GM21367 (cell line): ENCODE measurements around the gene CDC7.
"Not testable (repeated sequence)": the region's sequence is repeated elsewhere in the genome, so short reads cannot be mapped to it uniquely, and the experiment has no call there.

ENCODE experiments used
- ATAC-seq: cut with Tn5 transposase; IDR thresholded peaks from one replicate; pipeline ENCODE4 v1.9.1; 2021; ENCODE audit not compliant: unreplicated experiment

Gene CDC7

DNA sequence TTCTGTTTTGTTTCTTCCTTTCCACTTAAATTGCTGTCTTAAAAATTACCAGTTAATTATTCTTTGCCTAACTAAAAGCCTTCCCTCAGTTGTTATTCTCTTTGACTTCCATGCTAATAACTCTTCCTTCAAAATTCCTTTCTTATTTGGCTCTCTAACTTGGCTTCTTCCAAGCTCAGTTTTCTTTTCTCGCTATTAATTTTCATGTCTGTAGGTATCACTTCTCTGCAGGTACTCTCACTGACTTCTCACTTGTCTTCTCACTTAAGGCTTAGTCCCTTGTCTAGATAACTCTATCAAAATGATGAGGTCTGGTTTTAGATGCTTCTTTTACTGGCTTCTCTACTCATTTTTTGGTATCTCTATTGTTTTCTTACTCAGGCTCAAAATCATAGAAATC is 10.1 kb downstream of the CDC7 start:
- ATAC-seq = no peak

DNA sequence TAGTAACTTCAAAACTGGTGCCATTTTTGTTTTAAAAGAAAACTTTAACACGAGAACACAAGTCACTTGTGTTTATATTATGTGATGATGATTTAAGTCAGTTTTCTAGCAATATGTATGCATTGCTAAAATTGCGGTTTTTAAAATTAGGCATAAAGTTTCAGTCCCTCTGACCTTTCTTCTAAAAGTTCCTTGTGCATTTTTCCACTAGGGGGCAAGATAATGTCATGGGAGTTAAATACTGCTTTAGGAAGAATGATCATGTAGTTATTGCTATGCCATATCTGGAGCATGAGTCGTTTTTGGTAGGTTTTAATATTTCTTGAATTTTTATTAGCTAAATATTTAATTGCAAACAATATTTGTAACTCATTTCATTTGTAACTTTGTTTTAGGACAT is 10.7 kb downstream of the CDC7 start:
- ATAC-seq = no peak

DNA sequence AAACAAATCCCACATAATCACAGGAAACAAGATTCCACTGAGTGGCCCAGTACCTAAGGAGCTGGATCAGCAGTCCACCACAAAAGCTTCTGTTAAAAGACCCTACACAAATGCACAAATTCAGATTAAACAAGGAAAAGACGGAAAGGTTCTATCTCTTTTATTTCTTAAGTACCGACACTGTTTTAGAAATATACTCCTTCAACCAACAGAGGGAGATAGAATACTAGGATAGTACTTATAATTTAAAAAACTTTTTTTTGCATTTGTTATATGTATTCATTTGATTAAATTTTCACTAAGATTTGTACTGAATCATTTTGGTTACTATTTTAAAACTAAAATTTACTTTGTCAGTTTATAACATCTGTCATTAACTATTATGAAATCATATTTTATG is 12.5 kb downstream of the CDC7 start:
- ATAC-seq = no peak

DNA sequence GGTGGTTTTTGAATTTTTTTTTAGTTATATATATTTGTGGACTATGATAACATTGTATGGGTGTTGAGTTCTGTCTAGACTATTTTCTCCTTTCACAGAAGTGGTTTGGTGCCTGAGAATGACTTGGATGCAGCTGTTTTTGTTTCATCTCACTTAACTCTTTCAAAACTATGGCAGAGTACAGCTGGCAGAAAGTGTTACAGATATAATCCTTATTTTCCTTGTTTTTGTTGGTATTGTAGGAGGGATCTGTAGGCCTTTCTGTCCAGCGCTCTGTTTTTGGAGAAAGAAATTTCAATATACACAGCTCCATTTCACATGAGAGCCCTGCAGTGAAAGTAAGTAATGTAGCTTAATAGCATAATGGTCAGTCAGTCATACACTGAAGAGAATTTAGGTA is 13.1 kb downstream of the CDC7 start:
- no peak for ATAC-seq

DNA sequence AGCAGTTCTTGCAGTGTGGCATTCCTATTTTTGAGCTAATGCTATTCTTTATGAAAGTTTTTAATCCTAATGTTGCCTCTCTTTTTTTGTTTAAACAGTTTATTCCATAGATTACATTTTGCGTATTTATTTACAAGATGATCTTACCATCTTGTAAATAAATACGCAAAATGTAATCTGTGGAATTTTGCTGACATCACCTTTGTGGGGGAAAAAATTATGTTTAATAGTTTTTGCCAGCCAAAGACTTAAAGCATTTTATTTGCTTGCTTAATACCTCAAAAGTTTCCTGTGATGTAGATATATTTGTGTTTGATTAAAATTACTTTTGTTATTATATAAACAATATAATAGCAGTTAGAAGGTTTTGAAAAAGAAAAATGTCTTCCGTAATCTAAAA is 15.3 kb downstream of the CDC7 start:
- no peak for ATAC-seq

DNA sequence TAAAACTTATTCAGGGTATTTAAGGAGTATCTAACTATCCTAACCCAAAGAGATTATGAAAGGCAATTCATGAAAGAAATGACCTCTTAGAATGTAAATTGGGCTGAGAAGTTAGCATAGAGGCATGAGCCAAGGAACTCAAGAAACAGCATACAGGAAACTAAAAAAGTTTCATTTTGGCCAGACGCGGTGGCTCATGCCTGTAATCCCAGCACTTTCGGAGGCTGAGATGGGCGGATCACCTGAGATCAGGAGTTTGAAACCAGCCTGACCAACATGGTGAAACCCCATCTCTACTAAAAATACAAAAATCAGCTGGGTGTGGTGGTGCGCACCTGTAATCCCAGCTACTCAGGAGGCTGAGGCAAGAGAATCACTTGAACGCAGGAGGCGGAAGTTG is 16.0 kb downstream of the CDC7 start:
- not testable (repeated sequence) for ATAC-seq

DNA sequence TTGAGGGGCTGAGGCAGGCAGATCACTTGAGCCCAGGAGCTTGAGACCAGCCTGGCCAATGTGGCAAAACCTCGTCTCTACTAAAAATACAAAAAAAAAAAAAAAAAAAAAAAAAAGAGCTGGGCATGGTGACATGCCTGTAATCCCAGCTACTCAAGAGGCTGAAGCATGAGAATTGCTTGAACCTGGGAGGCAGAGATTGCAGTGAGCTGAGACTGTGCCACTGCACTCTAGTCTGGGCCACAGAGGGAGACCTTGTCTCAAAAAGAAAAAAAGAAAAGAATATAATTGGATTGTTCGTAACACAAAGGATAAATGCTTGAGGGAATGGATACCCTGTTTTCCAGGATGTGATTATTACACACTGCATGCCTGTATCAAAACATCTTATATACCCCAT is 18.5 kb downstream of the CDC7 start:
- ATAC-seq = not testable (repeated sequence)

DNA sequence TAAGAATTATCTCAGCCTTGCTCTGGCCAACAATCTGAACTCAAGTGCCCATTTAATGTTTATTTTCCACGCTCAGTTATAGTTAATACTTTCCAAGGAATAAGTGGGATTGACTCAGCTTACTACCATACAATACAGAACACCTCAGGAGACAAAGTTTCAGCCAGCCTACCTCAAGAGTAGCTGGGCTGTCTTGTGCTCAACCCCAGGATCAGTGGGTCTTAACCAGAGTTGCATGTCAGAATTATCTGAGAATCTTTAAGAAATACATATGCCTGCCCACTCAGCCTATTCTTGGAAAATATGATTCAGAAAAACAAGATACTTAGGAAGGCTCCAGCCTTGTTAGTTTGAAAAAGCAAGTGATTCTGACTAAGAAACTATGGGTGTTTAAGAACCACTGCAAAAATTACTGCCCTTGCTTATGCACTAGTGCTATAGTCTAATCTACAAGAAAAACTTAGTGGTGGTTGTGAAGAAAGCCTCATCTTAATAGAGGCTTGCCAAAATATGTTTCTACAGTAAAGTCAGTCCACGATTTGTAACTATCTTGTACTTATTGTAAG is 20.4 kb downstream of the CDC7 start:
- no peak for ATAC-seq

DNA sequence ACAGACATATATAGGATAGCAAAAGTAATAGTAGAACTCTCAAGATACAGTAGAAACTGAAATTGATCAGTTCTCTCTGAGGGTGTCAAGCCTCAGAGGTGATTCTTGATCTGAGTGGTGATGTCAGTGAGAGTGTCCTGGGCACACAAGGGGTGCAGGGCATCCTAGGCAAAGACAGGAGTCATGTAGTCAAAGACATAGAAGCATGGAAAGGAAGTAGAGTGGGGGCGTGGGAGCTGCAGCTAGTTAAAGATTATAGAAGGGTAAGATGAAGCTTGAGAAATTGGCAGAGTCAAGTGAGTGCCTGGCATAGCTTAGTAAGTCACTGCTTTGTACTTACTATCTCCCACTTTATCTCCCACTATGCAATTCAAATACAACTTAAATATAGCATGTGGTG is 22.8 kb downstream of the CDC7 start:
- peak; percentile 97 for ATAC-seq

DNA sequence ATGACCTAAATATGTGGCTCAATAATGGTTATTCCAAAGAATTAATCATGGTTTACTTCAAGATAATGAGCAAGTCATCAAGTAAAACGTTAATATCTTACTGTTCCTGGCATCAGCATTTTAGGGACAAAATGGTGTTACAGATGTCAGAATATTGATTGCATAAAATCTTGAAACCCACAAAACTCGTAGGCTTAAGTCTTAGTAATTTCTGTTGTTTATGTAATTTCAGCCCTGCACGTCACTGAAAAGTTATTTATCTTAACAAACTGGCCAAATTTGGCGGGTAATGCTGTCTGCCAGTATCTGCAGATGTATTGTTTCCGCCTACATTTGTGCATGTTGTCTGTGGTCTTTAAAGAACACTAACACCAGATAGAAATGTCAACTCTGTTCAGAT is 25.8 kb downstream of the CDC7 start:
- ATAC-seq = no peak

DNA sequence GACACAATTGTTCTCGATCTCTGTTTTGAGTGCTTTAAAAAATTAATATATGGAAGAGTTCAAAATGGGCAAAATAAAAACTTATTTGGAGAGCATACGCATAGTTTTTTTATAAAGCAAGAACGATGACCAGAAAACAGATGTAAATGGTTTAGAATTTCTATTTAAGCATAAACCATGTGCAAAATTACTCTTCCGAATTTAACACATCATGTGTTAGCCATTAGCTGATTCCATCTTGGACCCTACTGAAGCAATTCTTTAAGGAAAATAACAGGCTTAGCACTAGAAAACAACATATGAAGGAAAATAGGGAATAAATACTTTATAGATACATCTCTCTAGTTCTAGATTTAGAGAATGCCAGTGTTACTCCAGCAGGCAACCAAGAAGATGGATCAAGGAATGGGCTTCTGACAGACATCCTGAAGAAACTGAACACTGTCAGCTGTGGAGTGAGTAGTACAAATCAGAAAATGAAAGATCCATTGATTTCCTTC is 26.7 kb downstream of the CDC7 start:
- ATAC-seq = no peak

DNA sequence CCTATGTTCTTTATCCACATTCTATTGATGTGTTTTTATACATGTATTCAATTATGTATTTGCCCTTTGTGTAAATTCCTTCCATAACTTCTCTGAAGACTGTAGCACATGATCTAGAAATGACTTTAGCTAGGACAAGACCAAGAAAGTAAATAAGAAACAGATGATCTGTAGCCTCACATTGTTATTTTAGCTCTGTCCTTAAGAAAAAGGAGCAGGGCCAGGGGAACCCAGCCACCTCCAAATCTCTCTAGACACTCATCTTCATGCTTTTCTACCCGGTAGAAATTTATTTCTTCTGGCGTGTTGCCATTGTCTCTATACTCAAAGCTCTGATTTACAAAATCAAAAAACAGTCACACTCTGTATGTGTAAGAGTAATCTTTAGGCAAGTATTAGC is 27.1 kb downstream of the CDC7 start:
- ATAC-seq = no peak

DNA sequence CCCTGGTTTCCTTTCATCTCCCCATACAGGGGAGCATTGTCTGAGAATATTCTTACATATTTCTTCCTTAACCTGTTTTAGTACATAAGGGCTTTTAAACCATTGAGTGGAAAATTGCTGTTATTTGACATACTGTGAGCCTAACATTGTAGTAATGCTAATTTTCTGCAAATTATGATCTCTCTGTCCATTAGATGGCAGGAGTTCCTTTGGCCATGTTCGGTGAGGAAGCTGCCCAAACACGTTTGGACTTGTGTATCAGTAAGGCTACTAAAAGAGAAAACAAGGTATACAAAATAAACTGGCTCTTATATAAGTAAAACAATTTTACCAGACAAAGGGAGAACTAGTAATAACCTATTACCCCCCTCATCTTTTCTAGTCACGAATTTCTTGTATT is 29.2 kb downstream of the CDC7 start:
- no peak for ATAC-seq

DNA sequence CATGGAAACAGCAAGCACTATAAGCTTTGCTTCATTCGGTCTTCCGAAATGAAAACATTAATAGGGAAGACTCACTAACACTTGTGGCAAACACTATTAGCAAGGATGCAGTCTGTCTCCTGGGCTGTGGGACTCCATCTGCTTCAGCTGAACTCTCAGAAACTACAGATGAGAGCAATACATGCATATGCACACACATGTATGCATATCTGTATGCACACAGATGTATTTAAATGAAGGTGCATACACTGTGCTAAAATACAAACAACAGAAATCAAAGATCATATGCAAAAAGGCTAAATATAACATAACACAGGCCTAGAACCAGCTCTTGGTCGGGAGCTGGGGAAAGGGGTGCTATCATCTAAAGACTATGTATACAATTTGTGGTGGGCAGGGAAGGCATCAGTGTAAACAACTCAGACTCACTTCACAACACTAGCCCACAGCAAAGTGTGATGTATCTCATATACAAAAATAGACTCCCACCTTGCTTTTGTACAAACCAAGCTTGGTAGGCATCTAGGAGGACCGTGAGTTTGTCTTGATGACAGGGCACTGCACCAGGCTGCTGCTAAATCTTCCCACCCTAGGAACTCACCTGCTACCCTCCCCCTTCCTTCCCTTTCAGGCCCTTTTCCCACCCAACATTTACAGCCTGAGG is 32.8 kb downstream of the CDC7 start:
- ATAC-seq = no peak

DNA sequence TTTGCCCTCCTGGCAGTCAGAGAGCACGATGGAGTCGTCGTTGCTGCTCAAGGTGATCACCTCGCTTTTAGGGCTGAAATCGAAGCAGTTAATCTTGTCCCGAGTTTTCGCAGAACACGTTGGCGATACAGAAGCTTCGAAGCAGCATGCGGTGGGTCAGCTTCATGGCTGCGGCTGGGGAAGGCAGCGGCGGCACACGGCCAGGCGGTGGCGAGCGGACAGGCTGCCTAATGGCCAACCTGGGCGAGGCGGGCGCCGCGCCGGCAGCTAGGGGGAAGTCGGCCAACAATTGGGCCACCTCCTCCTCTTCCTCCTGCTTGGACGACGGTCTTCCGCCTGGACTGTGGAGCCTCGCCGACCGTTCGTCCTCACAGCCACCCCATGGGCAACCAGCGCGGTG is 34.8 kb downstream of the CDC7 start:
- ATAC-seq = no peak

DNA sequence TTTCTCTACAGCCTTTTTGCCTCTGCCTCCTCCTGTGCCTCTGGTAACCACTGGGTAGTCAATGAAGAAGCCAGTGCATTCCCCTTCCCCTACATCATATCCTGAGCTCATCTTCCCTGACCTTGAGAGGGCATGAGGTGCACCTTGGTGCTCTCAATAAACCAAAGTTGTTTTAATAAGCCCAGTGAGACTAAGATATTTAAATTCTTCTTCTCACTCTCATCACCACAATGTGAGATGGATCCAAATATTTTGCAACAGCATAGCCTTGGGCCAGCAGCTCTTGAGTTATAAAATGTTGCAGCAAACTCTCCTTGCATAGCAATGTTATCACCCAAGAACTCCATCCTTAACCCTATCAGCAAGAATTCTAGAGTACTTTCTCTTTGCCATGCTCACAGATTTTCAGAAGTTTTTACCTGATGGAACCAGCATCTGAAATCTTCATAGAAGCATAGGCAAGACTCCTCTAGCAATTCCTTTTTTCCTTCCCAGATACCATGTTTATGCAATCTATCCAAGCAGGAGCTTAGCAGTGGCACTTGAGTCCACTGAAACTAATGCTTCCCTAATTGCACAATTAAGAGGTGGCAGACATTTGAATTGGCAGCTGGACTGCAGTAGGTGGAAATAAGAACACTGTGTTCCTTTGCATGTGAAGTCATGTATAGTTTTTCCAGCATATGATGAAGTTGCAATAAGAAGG is 36.8 kb downstream of the CDC7 start:
- no peak for ATAC-seq

DNA sequence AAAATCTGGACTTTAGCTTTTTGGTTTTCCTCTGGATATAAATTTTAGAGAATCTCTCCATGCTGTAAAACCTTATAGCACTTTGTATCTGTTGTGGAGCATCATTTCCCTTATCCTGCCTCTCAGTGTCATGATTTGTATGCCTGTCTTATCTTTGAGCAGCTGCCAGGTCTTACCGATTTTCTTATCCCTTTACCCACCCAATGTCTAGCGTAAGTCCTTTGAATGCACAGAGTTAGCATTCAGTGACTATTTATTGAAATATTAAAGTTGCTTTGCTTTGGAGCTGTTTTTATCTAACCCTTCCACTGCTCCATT is 37.3 kb downstream of the CDC7 start:
- no peak for ATAC-seq

DNA sequence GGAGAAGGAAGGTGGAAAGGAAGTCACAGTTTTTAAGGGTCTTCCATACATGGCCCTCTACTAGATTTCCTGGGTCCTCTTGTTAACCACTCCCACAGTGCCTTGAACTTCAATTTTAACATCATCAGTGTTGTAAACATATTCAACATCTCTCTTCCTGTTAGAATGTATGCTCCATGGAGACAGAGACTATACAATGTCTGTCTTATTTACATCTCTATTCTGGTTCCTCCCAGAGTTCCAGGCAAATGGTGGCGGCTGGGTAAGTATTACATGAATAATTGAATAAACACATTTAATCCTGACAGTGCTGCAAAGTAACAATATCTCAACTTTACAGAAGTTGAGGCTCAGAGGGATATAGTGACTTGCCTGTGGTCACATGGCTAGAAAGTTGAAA is 40.3 kb downstream of the CDC7 start:
- ATAC-seq = no peak

DNA sequence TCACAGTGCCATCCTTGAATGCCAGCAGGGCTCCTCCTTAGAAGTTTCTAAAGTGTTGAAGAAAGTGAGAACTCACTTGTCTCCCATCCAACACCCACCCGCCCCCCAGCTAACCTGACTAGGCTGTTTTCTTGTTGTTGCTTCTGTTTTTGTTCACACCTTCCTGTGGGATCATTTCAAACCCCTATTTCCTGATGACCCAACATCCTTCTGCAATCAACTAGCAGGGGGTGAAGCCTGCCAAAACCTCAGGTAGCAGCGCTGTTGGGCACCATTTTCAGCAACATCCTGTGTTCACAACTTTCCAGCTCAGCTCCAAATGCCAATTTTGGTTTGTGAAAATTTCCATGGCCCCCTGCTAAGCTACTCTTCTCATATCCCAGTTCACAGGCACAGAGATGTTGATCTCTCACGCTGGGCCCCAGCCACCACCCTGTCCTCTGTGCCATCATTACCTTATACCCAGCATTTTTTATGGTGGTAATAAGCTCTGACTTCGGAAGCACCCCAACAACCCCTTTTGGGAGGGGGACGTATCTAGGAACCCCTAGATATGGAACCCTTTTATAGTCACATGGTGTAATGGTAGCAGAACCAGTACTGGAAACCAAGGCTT is 41.4 kb downstream of the CDC7 start:
- ATAC-seq = no peak

DNA sequence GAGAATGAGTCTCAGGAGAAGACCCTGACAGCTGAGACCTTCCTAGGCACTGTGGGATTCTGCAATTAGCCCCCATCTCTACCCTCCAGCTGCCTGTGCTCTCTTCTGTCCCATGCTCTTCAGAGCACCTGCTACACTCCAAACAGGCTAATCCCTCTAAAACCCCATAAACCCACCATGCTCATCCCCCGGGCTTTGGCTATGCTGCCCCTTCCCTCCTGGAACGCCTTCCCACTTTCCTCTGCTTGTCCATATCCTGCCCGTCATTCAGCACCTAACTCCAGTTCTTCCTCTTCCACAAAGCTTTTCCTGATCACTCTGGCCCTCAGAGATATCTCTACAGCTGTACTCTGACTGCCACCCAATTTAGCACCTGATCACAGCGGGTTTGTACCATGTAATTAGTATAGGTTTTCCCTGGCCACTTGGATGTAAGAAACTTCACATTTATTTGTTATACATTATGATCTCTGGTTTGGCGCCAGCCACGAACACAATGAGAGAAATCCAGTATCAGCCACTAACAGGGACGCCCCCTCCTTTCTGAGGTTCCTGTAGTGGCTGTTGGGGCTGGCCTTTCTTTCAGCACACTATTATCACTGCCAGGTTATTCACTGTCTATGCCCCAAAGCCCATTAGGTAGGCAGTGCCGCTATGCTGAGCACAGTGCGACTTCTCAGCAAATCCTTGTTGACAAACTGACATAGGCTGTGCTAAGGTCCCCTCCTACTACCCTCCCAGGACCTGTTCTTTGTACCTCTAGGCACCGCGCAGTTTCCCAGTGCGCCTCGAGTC is 45.1 kb downstream of the CDC7 start:
- ATAC-seq = no peak

DNA sequence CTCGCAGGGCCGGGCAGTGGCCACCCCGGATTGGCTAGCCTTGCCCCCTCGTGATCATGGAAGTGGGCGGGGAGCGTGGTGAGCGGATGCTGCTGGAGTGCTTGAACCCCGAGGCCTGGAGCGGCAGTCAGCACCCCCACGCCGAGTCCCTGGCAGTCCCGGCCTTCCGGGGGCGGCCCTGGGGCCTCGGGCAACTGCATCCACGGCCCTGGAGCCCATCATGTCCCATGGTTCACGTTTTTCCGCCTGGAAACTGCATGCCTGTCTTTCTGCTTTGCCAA is 45.6 kb downstream of the CDC7 start:
- no peak for ATAC-seq

DNA sequence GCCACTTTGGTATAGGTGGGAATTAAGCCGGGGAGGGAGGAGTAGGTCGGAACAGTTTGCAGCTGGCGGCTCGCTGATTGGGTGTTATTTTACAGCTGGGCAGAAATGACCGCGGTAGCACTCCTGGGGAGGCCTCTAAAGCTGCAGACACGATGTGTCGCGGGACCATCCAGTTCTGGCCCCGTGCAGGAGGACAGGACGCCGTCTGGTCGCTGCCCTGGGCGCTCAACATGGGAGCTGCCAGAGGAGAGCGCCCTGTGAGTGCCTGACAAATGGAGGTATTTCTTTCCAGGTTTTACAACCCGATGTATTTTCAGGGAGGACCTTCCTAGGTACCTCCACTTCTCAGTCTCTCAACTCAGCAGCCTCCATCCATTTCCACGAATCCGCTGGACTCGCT is 46.2 kb downstream of the CDC7 start:
- ATAC-seq = no peak
